Measurements from ENCODE around the gene FILIP1. TPM values are rescaled to one million over a fixed set of nuclear protein-coding genes. Genes with fewer than 3 reads are reported as not detected.

Gene FILIP1
- total RNA-seq, 1 donor from 2014 or later, result 2.0 TPM

- H3K36me3 Mint-ChIP-seq (ENCODE audit: low read depth, unreplicated experiment), result no peaks in the 10 kb centered on the region
- Histone ChIP-seq H3K27ac (ENCODE audit: low read depth, low read length) (no peak overlapping the region), H3K36me3 (ENCODE audit: insufficient read depth, low read length) (no peaks in the 10 kb centered on the region), H3K79me2 (ENCODE audit: insufficient read depth, low read length) (no peaks in the 10 kb centered on the region), H3K27me3 (ENCODE audit: insufficient read depth, low read length) (no peaks in the 10 kb centered on the region), H3K4me1 (ENCODE audit: insufficient read depth, low read length) (peaks cover 6% of the 10 kb centered on the region), H3K9ac (ENCODE audit: low read length) (no peak overlapping the region), H4K20me1 (ENCODE audit: insufficient read depth, low read length) (no peaks in the 10 kb centered on the region), H3K4me3 (ENCODE audit: insufficient read depth, low read depth, low read length) (no peak overlapping the region), H3K4me2 (ENCODE audit: low read length) (no peak overlapping the region), H2AFZ (ENCODE audit: low read depth, low read length) (no peak overlapping the region), H3K9me3 (ENCODE audit: insufficient read depth, low read depth, low read length) (no peaks in the 10 kb centered on the region)
- no peak for DNase-seq (ENCODE audit: low read depth)
- no peaks in the 10 kb centered on the region for H3K27me3 Mint-ChIP-seq (ENCODE audit: low read depth, unreplicated experiment)
- no peak for FAIRE-seq
- TF ChIP-seq, protein P1, sequence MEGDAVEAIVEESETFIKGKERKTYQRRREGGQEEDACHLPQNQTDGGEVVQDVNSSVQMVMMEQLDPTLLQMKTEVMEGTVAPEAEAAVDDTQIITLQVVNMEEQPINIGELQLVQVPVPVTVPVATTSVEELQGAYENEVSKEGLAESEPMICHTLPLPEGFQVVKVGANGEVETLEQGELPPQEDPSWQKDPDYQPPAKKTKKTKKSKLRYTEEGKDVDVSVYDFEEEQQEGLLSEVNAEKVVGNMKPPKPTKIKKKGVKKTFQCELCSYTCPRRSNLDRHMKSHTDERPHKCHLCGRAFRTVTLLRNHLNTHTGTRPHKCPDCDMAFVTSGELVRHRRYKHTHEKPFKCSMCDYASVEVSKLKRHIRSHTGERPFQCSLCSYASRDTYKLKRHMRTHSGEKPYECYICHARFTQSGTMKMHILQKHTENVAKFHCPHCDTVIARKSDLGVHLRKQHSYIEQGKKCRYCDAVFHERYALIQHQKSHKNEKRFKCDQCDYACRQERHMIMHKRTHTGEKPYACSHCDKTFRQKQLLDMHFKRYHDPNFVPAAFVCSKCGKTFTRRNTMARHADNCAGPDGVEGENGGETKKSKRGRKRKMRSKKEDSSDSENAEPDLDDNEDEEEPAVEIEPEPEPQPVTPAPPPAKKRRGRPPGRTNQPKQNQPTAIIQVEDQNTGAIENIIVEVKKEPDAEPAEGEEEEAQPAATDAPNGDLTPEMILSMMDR (IDR thresholded peaks at IDR 0.05; ENCODE audit: insufficient read depth, low read depth, low read length), result no peak
- no peak for TF ChIP-seq EZH2 (IDR thresholded peaks at IDR 0.05; ENCODE audit: insufficient read depth, low read length)
- H3K4me3 Mint-ChIP-seq (ENCODE audit: unreplicated experiment), result no peak overlapping the region
- H3K27ac Mint-ChIP-seq (ENCODE audit: unreplicated experiment), result no peak overlapping the region
- peaks cover 24% of the 10 kb centered on the region for H3K4me1 Mint-ChIP-seq (ENCODE audit: low read depth, unreplicated experiment)
- no peaks in the 10 kb centered on the region for H3K9me3 Mint-ChIP-seq (ENCODE audit: unreplicated experiment)
Observed at GRCh38 chr6:75378101-75378500, 115.5 kb downstream of the FILIP1 start.

DNA sequence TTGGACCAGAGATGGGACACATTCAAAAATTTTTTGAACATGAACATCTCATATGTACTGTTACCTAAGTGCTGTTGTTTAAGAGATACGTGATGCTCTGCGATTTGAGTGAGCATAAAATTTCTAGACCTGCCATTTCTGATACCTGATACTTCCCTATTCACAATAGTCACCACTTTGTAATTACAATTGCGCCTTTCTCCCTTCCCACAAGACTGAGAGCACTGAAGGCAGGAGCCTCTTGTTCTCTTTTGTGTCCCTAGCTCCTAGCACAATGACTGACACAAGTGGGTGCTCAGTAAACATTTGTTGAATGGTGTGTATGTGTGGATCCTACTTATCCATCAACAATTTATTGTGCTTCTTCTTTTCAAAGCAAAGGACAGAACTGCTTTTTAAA is 116.2 kb downstream of the FILIP1 start:
- no peak overlapping the region for H3K27ac ChIP-seq (ENCODE audit: low read depth, low read length)
- no peaks in the 10 kb centered on the region for H3K79me2 ChIP-seq (ENCODE audit: insufficient read depth, low read length)
- H3K4me1 Mint-ChIP-seq (ENCODE audit: low read depth, unreplicated experiment), result peaks cover 19% of the 10 kb centered on the region
- H2AFZ ChIP-seq (ENCODE audit: low read depth, low read length), result no peak overlapping the region
- DNase-seq (ENCODE audit: low read depth) (no peak), FAIRE-seq (no peak)
- H3K27ac Mint-ChIP-seq (ENCODE audit: unreplicated experiment), result no peak overlapping the region
- peaks cover 6% of the 10 kb centered on the region for H3K4me1 ChIP-seq (ENCODE audit: insufficient read depth, low read length)
- H3K27me3 Mint-ChIP-seq (ENCODE audit: low read depth, unreplicated experiment), result no peaks in the 10 kb centered on the region
- H3K4me2 ChIP-seq (ENCODE audit: low read length), result no peak overlapping the region
- no peaks in the 10 kb centered on the region for H4K20me1 ChIP-seq (ENCODE audit: insufficient read depth, low read length)
- no peaks in the 10 kb centered on the region for H3K9me3 Mint-ChIP-seq (ENCODE audit: unreplicated experiment)
- H3K27me3 ChIP-seq (ENCODE audit: insufficient read depth, low read length), result no peaks in the 10 kb centered on the region
- no peak overlapping the region for H3K4me3 Mint-ChIP-seq (ENCODE audit: unreplicated experiment)
- no peak overlapping the region for H3K4me3 ChIP-seq (ENCODE audit: insufficient read depth, low read depth, low read length)
- no peaks in the 10 kb centered on the region for H3K36me3 Mint-ChIP-seq (ENCODE audit: low read depth, unreplicated experiment)
- no peak overlapping the region for H3K9ac ChIP-seq (ENCODE audit: low read length)
- no peak for TF ChIP-seq EZH2 (IDR thresholded peaks at IDR 0.05; ENCODE audit: insufficient read depth, low read length)
- TF ChIP-seq, protein P1 (IDR thresholded peaks at IDR 0.05; ENCODE audit: insufficient read depth, low read depth, low read length), result no peak
- H3K36me3 ChIP-seq (ENCODE audit: insufficient read depth, low read length), result no peaks in the 10 kb centered on the region
- H3K9me3 ChIP-seq (ENCODE audit: insufficient read depth, low read depth, low read length), result no peaks in the 10 kb centered on the region

DNA sequence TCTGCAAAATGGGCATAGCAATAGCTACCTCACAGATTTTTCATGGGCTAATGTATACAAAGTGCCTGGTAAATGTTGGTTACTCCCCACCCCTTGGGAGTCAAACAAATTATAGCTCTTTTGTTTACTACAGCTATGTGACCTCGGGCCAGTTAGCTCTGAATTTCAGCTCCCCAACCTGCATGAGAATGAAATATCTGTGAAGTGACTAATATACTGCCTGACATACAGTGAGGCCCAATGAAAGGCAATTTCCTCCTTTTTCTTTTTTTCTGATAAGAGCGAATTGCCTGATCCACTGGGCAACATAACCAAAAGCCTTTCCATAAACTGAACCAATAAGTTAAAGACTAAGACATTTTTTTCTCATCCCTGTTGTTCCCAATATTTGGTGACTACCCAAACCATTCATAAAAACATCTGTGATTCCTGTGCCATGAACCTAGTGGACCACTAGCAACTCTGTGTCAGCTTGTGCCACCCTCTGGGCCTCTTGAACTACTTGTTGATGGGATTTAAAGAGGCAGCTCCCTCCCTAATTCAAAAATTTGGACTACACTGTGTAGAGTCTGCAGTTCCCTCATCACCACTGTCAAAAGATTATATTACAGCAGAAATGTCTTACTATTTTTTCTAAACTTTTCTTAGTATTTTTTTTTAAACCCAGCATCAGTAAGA is 117.1 kb downstream of the FILIP1 start:
- H3K36me3 ChIP-seq (ENCODE audit: insufficient read depth, low read length), result no peaks in the 10 kb centered on the region
- Mint-ChIP-seq H3K36me3 (ENCODE audit: low read depth, unreplicated experiment) (no peaks in the 10 kb centered on the region), H3K4me3 (ENCODE audit: unreplicated experiment) (no peak overlapping the region), H3K27me3 (ENCODE audit: low read depth, unreplicated experiment) (no peaks in the 10 kb centered on the region), H3K27ac (ENCODE audit: unreplicated experiment) (no peak overlapping the region), H3K9me3 (ENCODE audit: unreplicated experiment) (no peaks in the 10 kb centered on the region), H3K4me1 (ENCODE audit: low read depth, unreplicated experiment) (peaks cover 12% of the 10 kb centered on the region)
- DNase-seq (ENCODE audit: low read depth) (peak; percentile 35), FAIRE-seq (no peak)
- H3K4me1 ChIP-seq (ENCODE audit: insufficient read depth, low read length), result peaks cover 6% of the 10 kb centered on the region
- H3K27ac ChIP-seq (ENCODE audit: low read depth, low read length), result no peak overlapping the region
- no peak overlapping the region for H3K4me3 ChIP-seq (ENCODE audit: insufficient read depth, low read depth, low read length)
- no peak overlapping the region for H3K9ac ChIP-seq (ENCODE audit: low read length)
- H3K27me3 ChIP-seq (ENCODE audit: insufficient read depth, low read length), result no peaks in the 10 kb centered on the region
- no peak for TF ChIP-seq EZH2 (IDR thresholded peaks at IDR 0.05; ENCODE audit: insufficient read depth, low read length)
- TF ChIP-seq, protein P1 (IDR thresholded peaks at IDR 0.05; ENCODE audit: insufficient read depth, low read depth, low read length), result no peak
- no peak overlapping the region for H2AFZ ChIP-seq (ENCODE audit: low read depth, low read length)
- H3K4me2 ChIP-seq (ENCODE audit: low read length), result peak overlapping the region; percentile 35
- H3K79me2 ChIP-seq (ENCODE audit: insufficient read depth, low read length), result no peaks in the 10 kb centered on the region
- no peaks in the 10 kb centered on the region for H4K20me1 ChIP-seq (ENCODE audit: insufficient read depth, low read length)
- H3K9me3 ChIP-seq (ENCODE audit: insufficient read depth, low read depth, low read length), result no peaks in the 10 kb centered on the region
